Activated CD4-positive, alpha-beta T cell treated with anti-CD3 and anti-CD28 coated beads, Interleukin-2, Interleukin-6, amounts not matched to agents 100 ng/mL and 50 ng/mL, durations not matched to agents 16 hours and 8 hours (primary cell): ENCODE measurements around the gene DEAF1.
"Not testable (repeated sequence)": the region's sequence is repeated elsewhere in the genome, so short reads cannot be mapped to it uniquely, and the experiment has no call there.

Experiments used
- DNase-seq: peaks from one replicate; pipeline ENCODE4 v3.0.0-alpha.2; 2020

The DEAF1 gene

GRCh38 chr11:699116-699508 is 4.1 kb upstream of the DEAF1 start:
- DNase-seq, result no peak

- DNase-seq, result no peak
These were observed 3.6 kb upstream of the DEAF1 start for GRCh38 chr11:698493-699115.

GRCh38 chr11:697811-698311 is 2.8 kb upstream of the DEAF1 start:
- no peak for DNase-seq

GRCh38 chr11:696955-697491 is 2.0 kb upstream of the DEAF1 start:
- no peak for DNase-seq

- DNase-seq, result peak; percentile 99
These were observed 671 bp upstream of the DEAF1 start, which contains the start of gene TMEM80 for GRCh38 chr11:695538-696248. Gene TMEM80 (plus strand): TSS chr11:695816. CDS start chr11:695828, 12 bp downstream.

GRCh38 chr11:695288-695537 is 191 bp upstream of the DEAF1 start:
- DNase-seq, result no peak

GRCh38 chr11:693887-694562 is 997 bp downstream of the DEAF1 start:
- no peak for DNase-seq

GRCh38 chr11:693415-693831 is 1.6 kb downstream of the DEAF1 start:
- DNase-seq, result no peak

- no peak for DNase-seq
These were observed 2.1 kb downstream of the DEAF1 start for GRCh38 chr11:692824-693414.

- DNase-seq, result no peak
These were observed 3.1 kb downstream of the DEAF1 start for GRCh38 chr11:691710-692590.

- DNase-seq, result no peak
These were observed 4.0 kb downstream of the DEAF1 start for GRCh38 chr11:690738-691633.

- DNase-seq, result not testable (repeated sequence)
These were observed 4.8 kb downstream of the DEAF1 start for GRCh38 chr11:690244-690643.

GRCh38 chr11:689625-690024 is 5.4 kb downstream of the DEAF1 start:
- DNase-seq, result no peak

- DNase-seq, result no peak
These were observed 6.3 kb downstream of the DEAF1 start for GRCh38 chr11:688681-689080.

GRCh38 chr11:687751-688150 is 7.3 kb downstream of the DEAF1 start:
- DNase-seq, result no peak

GRCh38 chr11:686451-687243 is 8.4 kb downstream of the DEAF1 start:
- DNase-seq, result no peak

- DNase-seq, result no peak
These were observed 14.1 kb downstream of the DEAF1 start for GRCh38 chr11:680970-681369.

GRCh38 chr11:680476-680875 is 14.5 kb downstream of the DEAF1 start:
- DNase-seq, result no peak

GRCh38 chr11:679271-680207 is 15.5 kb downstream of the DEAF1 start:
- DNase-seq, result no peak
